RCC 7860 (cell line): ENCODE data around the gene STAT6.
"Not testable (repeated sequence)": the region's sequence is repeated elsewhere in the genome, so short reads cannot be mapped to it uniquely, and the experiment has no call there.

Source experiments
- DNase-seq: peaks from one replicate; pipeline ENCODE4 v3.0.0-alpha.2; 2015; ENCODE audit warnings: low spot score
- FAIRE-seq: peaks from 2 replicates; lab custom pipeline; 2012; peaks lifted over from hg19 to GRCh38; lab: Jason Lieb, UNC

STAT6 gene

GRCh38 chr12:57053146-57053545, 58.0 kb downstream of the STAT6 start:
- FAIRE-seq, DNase-seq: not testable (repeated sequence)

GRCh38 chr12:57051011-57051410, 60.2 kb downstream of the STAT6 start:
- DNase-seq (no peak), FAIRE-seq (no peak)

- FAIRE-seq (no peak), DNase-seq (no peak)
Observed at GRCh38 chr12:57049890-57050289, 61.3 kb downstream of the STAT6 start, which contains the start of gene MYO1A. TSS of gene MYO1A (minus strand) at chr12:57050129. CDS start at chr12:57048323, 1,806 bp downstream.

GRCh38 chr12:57049119-57049446, 62.1 kb downstream of the STAT6 start:
- no peak for DNase-seq
- FAIRE-seq = no peak

GRCh38 chr12:57048423-57049118, 62.6 kb downstream of the STAT6 start:
- DNase-seq = no peak
- no peak for FAIRE-seq

GRCh38 chr12:57047981-57048380, 63.2 kb downstream of the STAT6 start:
- DNase-seq (peak; percentile 20), FAIRE-seq (no peak)

GRCh38 chr12:57046947-57047890, 63.9 kb downstream of the STAT6 start:
- no peak for FAIRE-seq
- no peak for DNase-seq

- no peak for FAIRE-seq
- DNase-seq = no peak
Observed at GRCh38 chr12:57046086-57046791, 64.9 kb downstream of the STAT6 start.
